Measurements from ENCODE around the gene TNFRSF4.
"Not testable (repeated sequence)": the region's sequence is repeated elsewhere in the genome, so short reads cannot be mapped to it uniquely, and the experiment has no call there.

TNFRSF4 gene

DNA sequence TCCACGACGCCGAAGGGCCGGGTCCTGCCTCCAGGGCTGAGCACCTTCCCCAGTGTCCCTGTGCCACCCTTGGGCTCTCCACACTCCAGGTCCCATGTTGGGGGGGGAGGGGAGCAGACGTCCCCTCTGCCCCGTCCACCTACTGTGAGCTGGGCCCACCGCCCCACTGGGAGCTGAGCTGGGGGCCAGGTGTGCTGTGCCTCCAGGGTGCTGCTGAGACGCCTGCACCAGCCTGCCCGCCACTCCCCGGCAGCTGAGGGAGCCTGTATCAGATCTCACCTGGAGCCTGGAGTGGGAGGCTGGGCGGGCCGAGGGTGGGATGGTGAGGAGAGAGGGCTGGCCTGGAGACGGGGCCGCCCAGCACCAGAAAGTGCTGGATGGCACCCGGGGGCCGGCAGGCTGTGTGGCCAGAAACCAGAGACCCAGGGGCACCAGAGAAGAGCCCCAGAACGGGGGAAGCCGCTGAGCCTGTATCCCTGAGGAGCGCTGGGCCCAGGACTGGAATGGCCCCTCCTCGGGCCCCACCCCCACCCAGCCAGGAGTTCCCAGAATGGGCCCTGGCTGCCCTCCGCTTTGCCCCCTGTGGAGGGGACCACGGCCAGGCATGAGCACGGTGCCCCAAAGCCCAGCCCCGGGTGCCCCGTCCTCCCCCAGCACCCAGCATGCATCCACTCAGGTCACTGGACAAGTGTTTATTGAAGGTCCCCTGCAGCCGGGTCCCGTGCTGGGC is 11.0 kb downstream of the TNFRSF4 start:
- no peak for DNase-seq (ENCODE audit: low read depth)

- DNase-seq (ENCODE audit: low read depth) = peak; percentile 79
Measured at GRCh38 chr1:1200876-1201810, 12.8 kb downstream of the TNFRSF4 start.

DNA sequence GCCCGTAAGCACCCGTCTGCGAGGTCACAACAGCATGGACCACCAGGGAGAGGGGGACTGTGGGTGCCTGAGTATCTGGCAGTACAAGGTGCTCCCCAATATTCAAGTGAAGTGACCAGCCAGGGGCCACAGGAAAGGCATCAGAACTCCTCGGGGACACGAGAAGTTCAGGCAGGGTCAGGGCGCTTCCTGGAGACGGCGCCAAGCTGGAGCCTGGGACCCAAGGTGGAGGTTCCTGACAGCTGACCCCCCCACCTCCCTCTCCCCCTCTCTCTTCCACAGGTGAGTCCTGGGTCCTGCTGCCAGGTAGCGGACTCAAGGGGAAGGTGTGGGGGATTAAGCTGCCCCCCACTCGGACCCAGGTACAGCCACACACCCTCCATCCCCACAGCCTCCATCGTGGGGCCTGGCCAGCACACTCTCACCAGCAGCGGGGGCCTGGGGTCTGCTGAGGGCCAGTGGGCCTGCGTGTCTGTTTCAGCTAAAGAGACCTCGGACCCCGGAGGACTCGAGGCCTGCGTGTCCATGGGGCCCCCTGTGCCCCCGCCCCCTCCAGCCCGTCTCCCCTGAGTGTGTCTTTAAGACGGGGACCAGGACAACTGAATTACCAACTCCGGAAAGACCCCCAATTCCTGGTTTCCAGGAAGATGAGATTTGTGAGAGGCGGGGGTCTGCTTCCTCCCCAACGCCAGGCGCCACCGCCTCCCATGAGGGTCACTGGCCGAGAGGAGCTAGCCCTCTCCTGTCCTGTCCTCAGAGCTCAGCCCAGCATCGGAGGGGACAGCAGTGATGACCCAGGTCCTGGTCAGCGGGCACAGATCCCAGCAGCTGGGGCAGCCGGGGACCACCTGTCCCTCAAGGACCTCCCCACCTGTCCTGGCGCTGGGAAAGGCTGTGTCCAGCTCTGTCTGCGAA is 13.7 kb downstream of the TNFRSF4 start:
- DNase-seq (ENCODE audit: low read depth) = no peak

DNA sequence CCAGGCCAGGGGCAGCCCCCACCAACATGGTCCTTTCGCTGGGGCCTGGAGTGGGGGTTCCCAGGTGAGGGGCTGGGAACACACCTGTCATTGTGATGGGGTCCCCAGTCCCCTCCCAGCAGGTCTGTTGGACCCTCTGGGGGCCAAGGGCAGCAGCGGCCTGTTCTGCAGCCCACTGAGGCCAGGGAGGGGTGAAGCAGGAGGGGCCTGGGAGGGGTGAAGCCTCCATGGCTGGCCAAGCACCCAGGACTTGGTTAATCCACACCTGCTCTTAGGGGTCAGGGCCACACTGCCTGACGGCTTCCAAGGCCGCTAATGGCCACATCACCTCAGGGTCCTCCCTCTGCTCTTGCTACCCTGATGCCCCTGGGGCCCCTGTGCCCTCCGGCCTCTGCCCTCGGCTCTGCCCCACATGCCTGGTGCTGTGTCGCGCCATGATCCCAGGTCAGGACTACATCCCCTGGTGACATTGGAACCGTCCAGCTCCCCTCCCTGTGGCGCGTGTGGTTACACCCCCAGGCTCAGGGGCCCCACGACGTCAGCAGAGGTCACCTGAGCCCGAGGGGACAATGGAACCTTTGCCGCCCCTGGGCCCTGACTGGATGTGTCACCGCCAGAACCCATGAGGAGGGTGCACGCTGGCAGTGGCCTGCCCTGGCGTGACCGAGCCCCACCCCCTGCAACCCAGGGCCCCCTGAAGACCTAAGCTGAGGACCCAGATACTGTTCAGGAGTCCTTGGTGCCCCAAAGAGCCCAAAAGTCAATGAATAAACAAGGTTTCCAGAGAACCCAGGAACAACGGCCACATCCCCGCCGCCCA is 14.6 kb downstream of the TNFRSF4 start:
- DNase-seq (ENCODE audit: low read depth) = no peak

DNA sequence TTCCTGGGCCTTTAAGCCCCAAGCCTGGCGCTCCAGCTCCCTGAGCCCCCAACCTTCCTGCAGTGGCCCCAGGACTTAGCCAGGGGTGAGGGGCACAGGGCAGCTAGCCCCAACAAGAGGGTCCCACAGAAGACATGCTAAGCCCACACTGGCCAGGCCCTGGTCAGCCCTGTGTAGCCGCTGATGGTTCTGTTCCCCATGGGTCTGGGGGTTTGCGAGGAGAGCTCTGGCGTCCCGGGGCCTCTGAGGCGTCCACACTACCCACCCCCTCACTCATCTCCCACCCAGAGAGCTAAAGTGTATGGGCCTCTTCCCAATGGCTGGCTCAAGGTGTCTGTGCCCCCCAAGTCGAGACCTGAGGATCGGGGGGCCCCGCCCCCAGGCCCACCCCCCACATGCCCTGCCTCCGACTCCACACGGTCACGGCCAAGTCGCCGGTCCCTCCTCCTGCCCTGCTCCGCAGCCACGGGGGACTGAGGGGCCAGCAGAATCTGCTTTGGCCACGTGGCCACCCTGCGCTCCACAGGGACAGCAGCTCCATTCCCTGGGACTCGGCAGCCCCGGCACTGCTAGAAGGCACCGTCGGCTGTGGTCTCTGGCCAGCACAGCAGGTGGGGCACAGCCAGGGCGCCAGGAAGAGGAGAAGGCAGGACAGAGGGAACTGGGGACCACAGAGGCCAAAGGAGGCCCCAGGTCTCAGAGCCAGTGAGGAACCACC is 15.4 kb downstream of the TNFRSF4 start:
- DNase-seq (ENCODE audit: low read depth) = no peak

DNA sequence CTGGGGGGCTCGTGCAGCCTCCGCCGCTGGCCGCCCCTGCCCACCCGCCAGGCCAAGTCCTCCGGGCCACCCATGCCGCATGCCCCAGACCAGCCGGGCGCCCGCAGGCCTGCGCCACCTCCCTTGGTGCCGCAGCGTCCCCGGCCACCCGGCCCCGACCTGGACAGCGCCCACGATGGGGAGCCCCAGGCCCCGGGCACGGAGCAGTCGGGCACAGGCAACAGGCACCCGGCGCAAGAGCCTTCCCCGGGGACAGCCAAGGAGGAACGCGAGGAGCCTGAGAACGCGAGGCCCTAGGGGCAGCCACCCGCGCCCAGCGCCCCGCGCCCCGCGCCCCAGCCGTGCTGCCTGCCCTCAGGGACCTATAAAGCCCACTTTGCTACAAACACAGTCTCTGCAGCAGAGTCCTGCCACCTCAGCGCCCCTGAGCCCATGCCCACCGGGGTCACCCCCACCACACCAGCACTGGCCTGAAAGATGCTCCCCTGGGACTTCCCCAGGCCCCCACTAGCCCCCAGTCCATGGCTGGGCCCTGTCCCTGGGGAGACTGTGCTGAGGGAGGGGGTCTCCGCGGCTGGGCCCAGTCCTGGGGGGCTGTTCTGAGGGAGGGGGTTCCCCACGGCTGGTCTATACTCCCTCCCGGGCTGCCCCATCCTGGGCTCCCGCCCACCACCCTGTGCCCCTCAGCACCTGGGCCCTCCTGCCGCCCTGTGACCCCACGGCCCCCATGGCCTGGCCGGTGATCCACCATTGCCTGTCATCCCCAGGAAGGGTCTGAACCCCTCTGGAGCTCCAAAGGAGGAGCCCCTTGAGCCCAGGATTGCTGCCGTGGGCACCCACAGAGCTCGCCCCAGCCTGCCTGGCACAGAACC is 16.2 kb downstream of the TNFRSF4 start:
- no peak for DNase-seq (ENCODE audit: low read depth)

DNA sequence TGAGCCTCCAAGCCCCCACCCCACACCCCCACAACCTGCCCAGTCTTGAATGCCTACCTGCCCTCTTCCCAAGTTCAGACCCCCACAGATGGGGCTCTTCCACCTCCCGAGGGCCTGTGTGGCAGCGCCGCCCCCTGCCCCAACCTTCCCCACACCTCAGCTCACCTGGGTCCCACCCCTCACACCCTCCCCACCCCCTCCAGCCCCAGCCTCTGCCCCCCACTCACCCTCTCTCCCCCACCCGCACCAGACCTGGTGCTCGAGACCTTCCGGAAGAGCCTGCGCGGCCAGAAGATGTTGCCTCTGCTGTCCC is 16.8 kb downstream of the TNFRSF4 start:
- DNase-seq (ENCODE audit: low read depth) = no peak

DNA sequence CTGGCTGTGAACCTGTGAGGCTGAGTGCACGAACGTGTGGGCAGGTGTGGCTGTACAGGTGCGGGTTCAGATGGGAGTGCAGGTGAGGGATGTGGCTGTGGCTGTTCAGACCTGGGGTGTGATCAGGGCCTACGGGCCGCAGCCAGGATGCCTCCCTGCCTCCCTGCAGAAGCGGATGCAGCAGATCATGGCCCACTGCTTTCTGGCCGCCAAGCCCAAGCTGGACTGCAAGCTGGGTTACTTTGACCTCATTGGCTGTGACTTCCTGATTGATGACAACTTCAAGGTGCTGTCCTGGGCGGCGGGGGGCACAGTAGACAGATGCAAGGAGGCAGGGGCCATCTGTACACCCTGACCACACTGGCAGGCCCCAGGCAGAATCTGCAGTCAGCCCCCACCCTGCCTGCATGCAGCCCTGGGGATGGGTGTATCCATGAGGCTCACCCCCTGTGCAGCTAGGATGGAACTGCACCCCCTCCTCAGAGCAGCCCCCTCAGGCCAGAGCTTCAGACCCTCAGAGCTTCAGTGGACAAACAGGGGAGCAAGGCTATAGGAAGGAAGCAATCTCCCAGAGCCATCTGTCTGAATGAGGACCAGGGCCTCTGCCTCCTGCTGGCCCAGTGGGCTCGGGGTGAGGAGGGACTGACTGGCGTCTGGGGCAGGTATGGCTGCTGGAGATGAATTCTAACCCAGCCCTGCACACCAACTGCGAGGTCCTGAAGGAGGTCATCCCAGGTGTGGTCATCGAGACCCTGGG is 17.3 kb downstream of the TNFRSF4 start:
- no peak for DNase-seq (ENCODE audit: low read depth)

GRCh38 chr1:1195726-1196125 is 18.2 kb downstream of the TNFRSF4 start:
- DNase-seq (ENCODE audit: low read depth) = not testable (repeated sequence)

DNA sequence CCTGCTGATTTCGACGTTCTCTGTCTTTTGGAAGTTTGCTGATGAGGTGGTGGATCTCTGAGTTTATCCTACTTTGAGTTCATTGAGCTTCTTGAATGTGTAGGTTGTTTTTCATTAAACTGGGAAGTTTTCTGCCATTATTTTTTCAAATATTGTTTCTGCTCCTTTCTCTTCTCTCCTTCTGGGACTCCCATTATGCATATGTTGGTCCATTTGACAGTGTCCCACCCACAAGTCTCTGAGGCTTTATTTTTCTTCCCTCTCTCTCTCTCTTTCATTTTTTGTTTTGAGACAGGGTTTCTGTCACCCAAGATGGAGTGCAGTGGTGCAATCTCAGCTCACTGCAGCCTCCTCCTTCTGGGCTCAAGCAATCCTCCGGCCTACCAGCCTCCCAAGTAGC is 19.2 kb downstream of the TNFRSF4 start:
- DNase-seq (ENCODE audit: low read depth) = no peak

GRCh38 chr1:1191734-1192133 is 22.2 kb downstream of the TNFRSF4 start:
- DNase-seq (ENCODE audit: low read depth) = no peak

GRCh38 chr1:1189111-1189510 is 24.8 kb downstream of the TNFRSF4 start:
- DNase-seq (ENCODE audit: low read depth) = no peak

DNA sequence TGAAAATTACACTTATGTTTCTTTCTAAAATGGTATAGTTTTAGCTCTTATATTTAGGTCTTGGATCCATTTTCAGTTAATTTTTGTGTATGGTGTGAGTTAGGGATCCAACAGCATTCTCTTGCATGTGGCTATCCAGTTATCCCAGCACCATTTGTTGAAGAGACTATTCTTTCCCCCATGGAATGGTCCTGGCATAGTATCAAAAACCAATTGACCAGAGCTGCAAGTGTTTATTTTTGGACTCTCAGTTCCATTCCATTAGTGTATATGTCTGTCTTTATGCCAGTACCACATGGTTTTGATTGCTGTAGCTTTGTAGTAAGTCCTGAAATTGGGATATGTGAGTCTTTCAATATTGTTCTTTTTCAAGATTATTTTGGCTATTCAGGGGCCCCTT is 26.0 kb downstream of the TNFRSF4 start:
- DNase-seq (ENCODE audit: low read depth) = no peak

DNA sequence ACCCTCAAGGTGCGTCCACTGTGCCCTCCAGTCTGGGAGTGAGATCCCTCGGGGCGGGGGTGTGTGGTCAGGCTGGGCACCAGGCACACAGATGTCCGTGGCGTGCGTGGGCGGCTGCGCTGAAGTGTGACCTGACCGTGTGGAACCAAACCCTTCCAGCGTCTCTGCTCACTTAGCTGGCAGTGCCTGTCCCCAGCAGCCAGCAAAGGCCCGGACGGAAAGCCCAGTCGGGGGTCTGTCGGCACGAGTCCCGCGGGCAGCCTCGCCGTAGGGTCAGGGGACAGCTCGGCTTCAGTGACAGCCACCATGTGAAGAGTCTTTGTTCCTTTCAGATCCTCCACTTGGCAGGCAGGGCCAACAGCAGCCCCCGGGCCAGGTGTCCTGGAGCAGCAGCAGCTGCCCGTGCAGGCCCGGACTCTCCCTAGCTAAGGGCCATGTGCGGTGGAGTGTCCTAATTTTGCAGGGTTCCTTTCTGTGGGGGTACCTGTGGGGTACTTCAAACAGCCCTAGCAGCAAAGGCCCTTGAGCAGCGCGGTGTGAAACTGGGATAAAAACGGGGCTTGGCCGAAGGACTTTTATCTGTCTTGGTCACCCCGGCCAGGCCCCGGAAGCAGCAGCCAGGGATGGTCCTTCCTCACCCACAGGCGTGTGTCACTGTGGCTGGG is 28.7 kb downstream of the TNFRSF4 start:
- DNase-seq (ENCODE audit: low read depth) = no peak

GRCh38 chr1:1183833-1184775 is 29.8 kb downstream of the TNFRSF4 start:
- no peak for DNase-seq (ENCODE audit: low read depth)

DNA sequence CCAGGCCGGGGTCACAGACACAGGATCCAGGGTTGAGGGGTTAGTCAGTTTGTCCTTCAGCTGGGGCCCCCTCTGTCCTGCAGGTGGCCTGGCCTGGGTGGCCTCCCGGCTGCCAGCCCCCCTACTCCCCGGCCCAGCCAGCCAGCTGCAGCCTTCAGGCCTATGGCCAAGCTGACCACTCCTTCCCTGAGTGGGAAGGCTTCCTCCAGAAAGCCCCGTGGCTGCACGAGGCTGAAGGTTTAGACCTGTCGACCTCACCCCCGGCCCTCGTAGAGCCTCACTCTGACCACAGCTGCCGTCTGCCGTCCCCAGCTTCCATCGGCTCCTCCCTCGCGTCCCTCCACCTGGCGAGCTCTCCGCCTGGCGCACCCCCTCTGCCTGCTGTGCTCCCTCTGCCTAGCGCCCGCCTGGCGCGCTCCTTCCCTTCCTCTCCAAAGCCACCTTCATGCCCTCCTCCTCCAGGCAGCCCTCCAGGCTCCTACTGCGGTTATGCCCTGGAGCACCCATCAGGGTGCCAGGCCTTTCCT is 30.7 kb downstream of the TNFRSF4 start:
- DNase-seq (ENCODE audit: low read depth) = no peak

Data from activated T-cell treated with anti-CD3 and anti-CD28 coated beads for 1 hour (primary cell).